RWPE2 (cell line): ENCODE measurements around the gene THAP8.

Experiments
- ATAC-seq: fragments of 200-7000 bp; cut with Tn5 transposase; 3 replicates; pipeline ENCODE4 v1.9.1; 2021; ENCODE audit warnings: low read depth
- DNase-seq: peaks from one replicate; pipeline ENCODE4 v3.0.0-alpha.2; 2020; ENCODE audit warnings: low spot score
- H3K27ac ChIP-seq: fragments of 450-650 bp; 2 replicates; pipeline ENCODE4 v1.5.1; 2017; ENCODE audit warnings: mild to moderate bottlenecking; ENCODE audit not compliant: poor library complexity, severe bottlenecking
- H3K27me3 ChIP-seq: fragments of 250-450 bp; sonication (Bioruptor Pico); 2 replicates; pipeline ENCODE4 v1.5.1; 2021; ENCODE audit warnings: mild to moderate bottlenecking, moderate library complexity; ENCODE audit not compliant: insufficient read depth, poor library complexity, severe bottlenecking
- H3K36me3 ChIP-seq: fragments of 250-450 bp; sonication (Bioruptor Pico); 2 replicates; pipeline ENCODE4 v1.5.1; 2020; ENCODE audit warnings: low read depth, mild to moderate bottlenecking, moderate library complexity
- H3K4me1 ChIP-seq: fragments of 250-450 bp; sonication (Bioruptor Pico); 2 replicates; pipeline ENCODE4 v1.5.1; 2021; ENCODE audit warnings: mild to moderate bottlenecking, moderate library complexity; ENCODE audit not compliant: insufficient read depth, poor library complexity, severe bottlenecking
- H3K4me3 ChIP-seq: fragments of 250-450 bp; sonication (Bioruptor Pico); 2 replicates; pipeline ENCODE4 v1.5.1; 2021; ENCODE audit warnings: mild to moderate bottlenecking, moderate library complexity; ENCODE audit not compliant: severe bottlenecking
- H3K9me3 ChIP-seq: fragments of 250-450 bp; sonication (Bioruptor Pico); 2 replicates; pipeline ENCODE4 v1.5.1; 2021; ENCODE audit warnings: mild to moderate bottlenecking, moderate library complexity; ENCODE audit not compliant: severe bottlenecking
- TF ChIP-seq, protein P1 (sequence below): fragments of 450-650 bp; IDR thresholded peaks from one replicate; pipeline ENCODE4 v1.5.1; 2017; ENCODE audit warnings: mild to moderate bottlenecking, moderate library complexity; ENCODE audit not compliant: poor library complexity, severe bottlenecking

Gene THAP8

DNA sequence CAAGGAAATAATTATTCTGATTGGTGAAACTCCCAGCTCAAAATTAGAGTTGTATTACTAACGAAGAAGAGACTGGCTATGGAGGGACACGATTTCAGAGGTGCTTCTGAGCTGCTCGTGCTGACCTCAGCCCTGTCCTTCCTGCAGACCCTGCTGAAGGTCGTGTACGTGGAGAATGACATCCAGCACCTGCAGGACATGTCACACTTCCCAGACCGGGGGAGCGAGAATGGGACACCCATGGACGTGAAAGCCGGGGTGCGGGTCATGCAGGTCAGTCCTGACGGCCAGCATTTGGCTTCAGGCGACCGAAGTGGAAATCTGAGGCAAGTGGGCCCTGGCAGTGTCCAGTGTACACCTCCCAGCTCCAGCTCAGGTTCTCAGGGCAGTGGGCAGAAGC is 28.8 kb upstream of the THAP8 start:
- Histone ChIP-seq H3K27me3 (no peaks in the 10 kb centered on the region), H3K4me1 (no peaks in the 10 kb centered on the region), H3K27ac (no peak overlapping the region), H3K36me3 (peaks cover 55% of the 10 kb centered on the region), H3K4me3 (no peak overlapping the region), H3K9me3 (no peaks in the 10 kb centered on the region)
- TF ChIP-seq, protein P1, sequence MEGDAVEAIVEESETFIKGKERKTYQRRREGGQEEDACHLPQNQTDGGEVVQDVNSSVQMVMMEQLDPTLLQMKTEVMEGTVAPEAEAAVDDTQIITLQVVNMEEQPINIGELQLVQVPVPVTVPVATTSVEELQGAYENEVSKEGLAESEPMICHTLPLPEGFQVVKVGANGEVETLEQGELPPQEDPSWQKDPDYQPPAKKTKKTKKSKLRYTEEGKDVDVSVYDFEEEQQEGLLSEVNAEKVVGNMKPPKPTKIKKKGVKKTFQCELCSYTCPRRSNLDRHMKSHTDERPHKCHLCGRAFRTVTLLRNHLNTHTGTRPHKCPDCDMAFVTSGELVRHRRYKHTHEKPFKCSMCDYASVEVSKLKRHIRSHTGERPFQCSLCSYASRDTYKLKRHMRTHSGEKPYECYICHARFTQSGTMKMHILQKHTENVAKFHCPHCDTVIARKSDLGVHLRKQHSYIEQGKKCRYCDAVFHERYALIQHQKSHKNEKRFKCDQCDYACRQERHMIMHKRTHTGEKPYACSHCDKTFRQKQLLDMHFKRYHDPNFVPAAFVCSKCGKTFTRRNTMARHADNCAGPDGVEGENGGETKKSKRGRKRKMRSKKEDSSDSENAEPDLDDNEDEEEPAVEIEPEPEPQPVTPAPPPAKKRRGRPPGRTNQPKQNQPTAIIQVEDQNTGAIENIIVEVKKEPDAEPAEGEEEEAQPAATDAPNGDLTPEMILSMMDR = no peak
- ATAC-seq (no peak), DNase-seq (no peak)

DNA sequence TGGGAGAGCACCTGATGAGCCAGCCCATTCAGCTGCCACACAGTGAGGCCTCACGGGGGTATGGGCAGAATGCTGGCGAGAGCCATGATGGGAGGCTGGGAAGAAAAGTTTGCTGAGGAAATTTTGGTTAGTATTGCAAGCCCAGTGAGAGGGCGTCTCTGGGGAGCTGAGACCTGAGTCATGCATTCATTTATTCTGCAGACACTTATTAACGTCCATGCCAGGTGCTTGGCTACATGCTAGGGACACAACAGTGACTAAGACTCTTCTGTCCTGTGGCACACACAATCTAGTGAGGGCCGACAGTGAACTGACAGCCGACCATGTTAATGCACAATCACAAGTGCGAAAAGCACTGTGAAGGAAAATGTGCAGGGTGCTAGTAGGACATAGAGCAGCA is 27.8 kb upstream of the THAP8 start:
- Histone ChIP-seq H3K27ac (no peak overlapping the region), H3K4me1 (no peaks in the 10 kb centered on the region), H3K9me3 (no peaks in the 10 kb centered on the region), H3K36me3 (peaks cover 51% of the 10 kb centered on the region), H3K4me3 (no peak overlapping the region), H3K27me3 (no peaks in the 10 kb centered on the region)
- DNase-seq (no peak), ATAC-seq (no peak)
- TF ChIP-seq, protein P1 = no peak

DNA sequence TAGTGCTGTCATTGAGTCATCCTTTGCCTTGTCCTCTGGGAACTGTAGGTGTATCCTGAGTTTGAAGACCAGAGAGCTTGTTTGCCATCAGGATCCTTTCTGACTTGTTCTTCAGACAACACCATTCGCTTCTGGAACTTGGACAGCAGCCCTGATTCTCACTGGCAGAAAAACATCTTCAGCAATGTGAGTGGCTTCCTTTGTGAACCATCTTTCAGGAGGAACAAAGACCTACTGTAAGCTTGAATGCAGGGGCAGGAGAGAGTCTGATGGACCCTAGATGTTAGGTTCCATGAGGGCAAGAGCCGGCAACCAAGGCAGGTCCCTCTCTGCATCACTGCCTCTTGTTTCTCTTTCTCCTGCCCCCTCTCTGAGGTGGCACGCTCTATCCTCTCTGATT is 27.3 kb upstream of the THAP8 start:
- H3K4me3 ChIP-seq = no peak overlapping the region
- no peaks in the 10 kb centered on the region for H3K4me1 ChIP-seq
- TF ChIP-seq, protein P1 = no peak
- H3K36me3 ChIP-seq = peaks cover 55% of the 10 kb centered on the region
- ATAC-seq (no peak), DNase-seq (no peak)
- H3K27ac ChIP-seq = no peak overlapping the region
- no peaks in the 10 kb centered on the region for H3K27me3 ChIP-seq
- H3K9me3 ChIP-seq = no peaks in the 10 kb centered on the region

DNA sequence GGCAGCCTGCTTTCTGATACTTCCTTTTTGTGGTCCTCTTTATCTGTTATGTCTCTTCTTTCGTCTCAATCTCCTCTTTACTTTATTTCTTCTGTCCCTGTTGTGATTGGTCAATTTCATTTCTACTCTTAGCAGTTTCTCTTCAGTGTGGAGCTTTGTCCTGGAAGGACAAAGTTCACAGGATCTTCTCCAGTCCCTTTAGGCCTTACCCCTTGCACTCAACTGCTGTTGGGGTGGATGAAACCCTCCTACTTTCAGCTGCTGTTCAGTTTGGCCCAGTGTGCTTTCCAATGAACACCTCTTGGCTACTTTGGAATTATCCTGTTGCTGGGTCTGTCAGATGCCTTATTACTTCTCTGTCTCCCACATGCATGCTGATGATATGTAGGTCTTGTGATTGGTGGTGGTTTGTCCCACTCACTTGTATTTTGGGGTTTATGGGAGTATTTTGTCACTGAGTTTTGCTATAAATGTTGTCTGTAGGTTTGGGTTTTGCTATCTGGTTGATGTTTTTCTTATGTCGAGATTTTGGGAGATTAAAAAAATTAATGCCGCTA is 25.4 kb upstream of the THAP8 start:
- TF ChIP-seq, protein P1 = no peak
- no peak overlapping the region for H3K4me3 ChIP-seq
- no peak overlapping the region for H3K27ac ChIP-seq
- H3K4me1 ChIP-seq = no peaks in the 10 kb centered on the region
- DNase-seq = no peak
- no peaks in the 10 kb centered on the region for H3K9me3 ChIP-seq
- H3K27me3 ChIP-seq = no peaks in the 10 kb centered on the region
- peaks cover 62% of the 10 kb centered on the region for H3K36me3 ChIP-seq
- no peak for ATAC-seq

DNA sequence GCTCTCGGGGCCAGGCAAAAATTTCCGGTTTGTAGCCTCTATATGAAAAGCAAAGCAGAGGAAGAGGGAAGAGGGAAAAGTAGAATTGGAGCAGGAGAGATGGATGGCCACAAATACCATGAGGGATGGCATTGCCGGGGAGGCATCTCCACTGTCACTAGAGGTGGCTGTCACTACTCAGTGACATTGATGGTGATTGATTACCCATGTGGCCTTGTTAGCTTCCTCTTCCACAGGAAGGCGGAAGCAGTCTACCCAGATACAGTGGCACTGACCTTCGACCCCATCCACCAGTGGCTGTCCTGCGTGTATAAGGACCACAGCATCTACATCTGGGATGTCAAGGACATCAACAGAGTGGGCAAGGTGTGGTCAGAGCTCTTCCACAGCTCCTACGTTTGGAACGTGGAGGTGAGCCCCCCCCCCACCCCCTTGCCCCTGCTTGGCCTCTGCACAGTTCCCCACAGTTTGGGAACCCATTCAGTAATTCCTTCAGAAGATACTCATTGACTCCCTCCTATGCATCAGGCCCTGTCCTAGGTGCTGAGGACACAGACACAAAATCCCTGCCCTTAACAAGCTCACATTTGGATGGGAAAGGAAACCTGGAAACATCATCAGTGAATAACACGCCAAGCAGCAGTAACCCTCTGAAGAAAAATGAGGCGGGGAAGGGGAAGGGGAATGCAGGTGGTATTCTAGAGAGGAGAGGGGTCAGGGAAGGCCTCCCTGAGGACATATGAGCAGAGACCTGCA is 19.2 kb upstream of the THAP8 start:
- Histone ChIP-seq H3K36me3 (peaks cover 60% of the 10 kb centered on the region), H3K27ac (no peak overlapping the region), H3K27me3 (no peaks in the 10 kb centered on the region), H3K4me1 (peaks cover 8% of the 10 kb centered on the region), H3K4me3 (no peak overlapping the region), H3K9me3 (no peaks in the 10 kb centered on the region)
- DNase-seq (no peak), ATAC-seq (no peak)
- TF ChIP-seq, protein P1 = no peak
